BE2C (cell line): ENCODE results near the gene ITPRID1.
"Not testable (repeated sequence)": the region's sequence is repeated elsewhere in the genome, so short reads cannot be mapped to it uniquely, and the experiment has no call there.

Experiments used
- DNase-seq: peaks from one replicate; pipeline ENCODE4 v3.0.0-alpha.2; 2020
- H3K27me3 ChIP-seq: fragments of 250-450 bp; sonication (Bioruptor Pico); 2 replicates; pipeline ENCODE4 v1.5.1; 2020; ENCODE audit warnings: mild to moderate bottlenecking
- H3K36me3 ChIP-seq: fragments of 250-450 bp; sonication (Bioruptor Pico); 2 replicates; pipeline ENCODE4 v1.5.1; 2020; ENCODE audit warnings: mild to moderate bottlenecking
- H3K4me1 ChIP-seq: fragments of 250-450 bp; sonication (Bioruptor Pico); 2 replicates; pipeline ENCODE4 v1.5.1; 2020
- H3K4me3 ChIP-seq: 2 replicates; pipeline ENCODE4 v1.5.1; 2011; ENCODE audit warnings: low read depth, low read length
- H3K9me3 ChIP-seq: fragments of 250-450 bp; sonication (Bioruptor Pico); 2 replicates; pipeline ENCODE4 v1.5.1; 2020
- CTCF ChIP-seq: IDR thresholded peaks from 2 replicates; pipeline ENCODE4 v1.5.1; 2012; ENCODE audit warnings: mild to moderate bottlenecking, low read depth, low read length

ITPRID1 gene

DNA sequence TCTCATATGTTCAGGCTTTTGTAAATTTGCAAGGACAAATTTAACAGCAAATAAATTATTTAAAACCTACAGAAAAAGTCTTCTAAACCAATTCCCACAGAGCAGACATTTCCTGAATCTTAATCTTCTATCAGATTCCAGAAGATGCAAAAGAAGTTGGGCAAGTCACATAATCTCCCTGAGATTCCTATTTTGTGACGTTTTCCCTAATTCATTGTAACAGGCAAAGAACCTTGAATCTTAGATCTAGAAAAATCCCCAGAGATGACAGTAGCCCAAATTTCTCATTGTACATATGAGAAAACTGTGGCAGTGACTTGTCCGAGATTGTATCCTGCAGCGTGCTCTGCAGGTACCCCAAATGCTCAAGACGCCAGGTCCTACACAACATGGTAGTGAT is 4.9 kb downstream of the ITPRID1 start:
- no peak overlapping the region for H3K4me3 ChIP-seq
- H3K27me3 ChIP-seq = no peaks in the 10 kb centered on the region
- no peak for DNase-seq
- no peak for TF ChIP-seq CTCF
- no peaks in the 10 kb centered on the region for H3K36me3 ChIP-seq
- H3K4me1 ChIP-seq = no peaks in the 10 kb centered on the region
- H3K9me3 ChIP-seq = no peaks in the 10 kb centered on the region

DNA sequence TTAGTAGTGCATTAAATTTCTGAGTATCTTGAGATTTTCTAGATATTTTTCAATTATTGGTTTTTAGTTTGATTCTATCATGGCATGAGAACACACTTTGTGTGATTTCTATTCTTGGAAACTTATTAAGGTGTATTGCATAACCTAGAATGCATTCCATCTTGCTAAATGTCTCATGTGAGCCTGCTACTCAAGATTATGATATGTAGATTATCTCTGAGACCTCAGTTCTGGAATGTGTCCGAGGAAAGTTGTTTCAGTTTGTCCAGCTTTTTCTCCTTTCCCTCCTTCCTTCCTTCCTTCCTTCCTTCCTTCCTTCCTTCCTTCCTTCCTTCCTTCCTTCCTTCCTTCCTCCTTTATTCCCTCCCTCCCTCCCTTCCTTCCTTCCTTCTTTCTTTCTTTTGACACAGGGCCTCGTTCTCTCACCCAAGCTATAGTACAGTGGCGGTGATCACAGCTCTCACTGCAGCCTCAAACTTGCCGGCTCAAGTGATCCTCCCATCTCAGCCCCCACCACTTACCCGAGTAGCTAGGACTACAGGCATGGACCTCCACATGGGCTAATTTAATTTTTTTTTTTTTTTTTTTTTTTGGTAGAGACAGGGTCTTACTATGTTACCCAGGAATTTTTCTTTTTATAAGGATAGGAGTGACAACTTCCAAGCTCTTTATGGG is 7.6 kb downstream of the ITPRID1 start:
- Histone ChIP-seq H3K4me3 (no peak overlapping the region), H3K27me3 (no peaks in the 10 kb centered on the region), H3K36me3 (no peaks in the 10 kb centered on the region), H3K4me1 (no peaks in the 10 kb centered on the region), H3K9me3 (no peaks in the 10 kb centered on the region)
- no peak for TF ChIP-seq CTCF
- DNase-seq = no peak

GRCh38 chr7:31526864-31527263 is 13.0 kb downstream of the ITPRID1 start:
- no peaks in the 10 kb centered on the region for H3K36me3 ChIP-seq
- no peaks in the 10 kb centered on the region for H3K27me3 ChIP-seq
- H3K4me3 ChIP-seq = no peak overlapping the region
- no peaks in the 10 kb centered on the region for H3K9me3 ChIP-seq
- DNase-seq = no peak
- no peak for TF ChIP-seq CTCF
- H3K4me1 ChIP-seq = no peaks in the 10 kb centered on the region

DNA sequence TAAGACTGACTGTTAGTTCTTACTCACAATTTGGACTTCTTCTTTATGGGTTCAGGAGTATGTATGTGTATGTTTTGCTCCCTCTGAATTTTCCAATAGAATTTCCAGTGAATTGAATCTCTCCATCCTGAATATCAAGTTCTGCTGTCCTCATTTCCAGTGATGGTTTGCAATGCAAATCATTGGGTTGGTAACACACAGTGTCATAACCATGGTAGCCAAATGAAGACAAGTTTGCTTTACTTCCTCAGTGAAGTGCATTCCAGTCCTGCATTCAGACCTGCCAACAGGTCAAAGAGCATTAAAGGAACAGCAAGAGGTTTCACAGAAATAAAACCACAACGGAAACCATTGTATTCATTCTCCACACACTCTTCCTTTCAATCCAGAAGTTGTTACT is 15.2 kb downstream of the ITPRID1 start:
- H3K27me3 ChIP-seq = no peaks in the 10 kb centered on the region
- H3K4me1 ChIP-seq = no peaks in the 10 kb centered on the region
- no peak for TF ChIP-seq CTCF
- H3K36me3 ChIP-seq = no peaks in the 10 kb centered on the region
- H3K9me3 ChIP-seq = no peaks in the 10 kb centered on the region
- H3K4me3 ChIP-seq = no peak overlapping the region
- DNase-seq = no peak

DNA sequence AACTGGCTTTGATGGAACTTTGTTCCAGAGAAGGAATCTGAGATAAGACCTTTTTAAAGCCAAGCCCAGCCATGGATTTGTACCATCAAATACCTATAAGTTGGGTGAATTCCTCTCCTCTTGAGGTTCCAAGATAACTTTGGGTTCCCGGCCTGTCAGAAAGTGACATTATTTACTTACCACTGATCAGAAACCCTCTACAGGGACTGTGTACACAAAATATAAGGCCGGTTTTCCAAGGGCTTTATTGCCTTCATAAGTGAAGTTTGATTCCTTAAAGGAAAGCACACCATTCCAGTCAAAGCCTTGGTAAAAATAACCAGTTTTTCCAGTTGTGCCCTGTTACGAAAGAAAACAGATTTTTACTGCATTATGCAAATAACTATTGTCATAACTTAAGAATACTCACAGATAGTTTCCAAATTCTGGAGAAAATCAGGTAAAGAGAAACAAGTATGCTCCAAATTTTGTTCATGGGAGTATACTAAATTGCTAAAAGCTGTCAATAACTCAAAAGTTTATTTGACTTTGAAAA is 26.8 kb downstream of the ITPRID1 start:
- DNase-seq, H3K27me3 ChIP-seq, H3K36me3 ChIP-seq, H3K4me1 ChIP-seq, H3K9me3 ChIP-seq, H3K4me3 ChIP-seq: not testable (repeated sequence)

DNA sequence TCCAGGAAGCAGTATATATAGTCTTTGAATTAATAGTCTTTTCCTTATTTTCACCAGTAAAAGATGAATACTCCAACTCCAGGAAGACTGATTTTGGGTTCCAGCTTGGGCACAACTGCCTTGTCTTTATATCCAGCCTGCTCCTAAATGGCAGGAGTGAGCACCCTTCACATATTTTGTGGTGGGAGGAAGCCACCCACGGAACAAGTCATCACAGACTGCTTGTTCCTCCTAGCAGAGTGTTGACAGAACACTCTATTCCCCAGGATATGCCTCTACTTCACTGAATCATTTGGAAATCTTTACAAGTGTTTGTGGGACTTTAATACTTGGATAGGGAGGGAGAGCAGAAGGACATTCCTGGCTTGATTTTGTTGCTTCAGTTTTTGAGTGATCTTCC is 31.7 kb downstream of the ITPRID1 start:
- no peak overlapping the region for H3K4me3 ChIP-seq
- no peak for TF ChIP-seq CTCF
- H3K27me3 ChIP-seq = no peaks in the 10 kb centered on the region
- H3K4me1 ChIP-seq = no peaks in the 10 kb centered on the region
- H3K9me3 ChIP-seq = no peaks in the 10 kb centered on the region
- no peak for DNase-seq
- H3K36me3 ChIP-seq = no peaks in the 10 kb centered on the region
